ENCODE data around the gene PRRT4. TPM values are rescaled to one million over a fixed set of nuclear protein-coding genes. Genes with fewer than 3 reads are reported as not detected.

The PRRT4 gene
- total RNA-seq, 4 donors from 2014 or later = 0.38 to 1.9 (median 1.5) TPM

DNA sequence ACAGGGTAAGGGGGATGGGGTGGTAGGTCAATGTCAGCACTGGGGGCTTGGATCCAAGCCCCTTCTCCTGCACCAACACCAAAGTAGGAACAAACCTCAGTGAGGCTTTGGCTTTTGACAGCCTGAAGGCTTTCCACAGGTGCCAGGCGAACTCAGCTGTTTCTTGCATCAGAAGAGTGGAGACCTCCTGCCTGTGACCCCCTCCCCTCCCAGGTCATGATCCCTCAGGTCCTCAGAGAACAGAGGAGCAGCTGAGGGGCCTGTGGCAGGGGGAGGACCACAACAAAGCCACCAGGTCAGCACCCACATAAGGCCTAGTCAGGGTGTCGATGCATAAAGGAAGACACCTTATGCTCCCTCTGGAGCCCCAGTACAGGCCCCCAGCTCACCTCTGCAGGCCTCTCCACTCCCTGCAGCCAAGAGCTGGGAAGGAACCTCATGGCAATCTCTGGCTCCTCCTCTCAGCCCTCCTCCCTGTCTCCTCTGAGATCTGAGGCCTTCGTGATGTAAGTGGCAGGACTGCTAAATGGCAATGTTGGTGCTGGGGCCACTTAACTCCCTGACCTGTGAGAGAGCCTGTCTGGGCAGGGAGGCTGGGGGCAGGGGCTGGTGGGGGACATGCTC lies 19.1 kb upstream of the PRRT4 start:
- H3K27me3 ChIP-seq = no peaks in the 10 kb centered on the region
- no peak overlapping the region for H3K4me3 ChIP-seq
- no peaks in the 10 kb centered on the region for H3K9me3 ChIP-seq
- 100% methylated on average over 1 of the region's 3 CpGs; no CpG with 5 or more reads in 1 of the 2 donors for WGBS, 2 donors
- H3K4me1 ChIP-seq = peaks cover 26 to 56% (median 27%) of the 10 kb centered on the region in 3 donors
- intact Hi-C loops (cut with DNase I) = no loop called here
- TF ChIP-seq POLR2A (IDR thresholded peaks at IDR 0.05) = no peak
- TF ChIP-seq, protein P1, sequence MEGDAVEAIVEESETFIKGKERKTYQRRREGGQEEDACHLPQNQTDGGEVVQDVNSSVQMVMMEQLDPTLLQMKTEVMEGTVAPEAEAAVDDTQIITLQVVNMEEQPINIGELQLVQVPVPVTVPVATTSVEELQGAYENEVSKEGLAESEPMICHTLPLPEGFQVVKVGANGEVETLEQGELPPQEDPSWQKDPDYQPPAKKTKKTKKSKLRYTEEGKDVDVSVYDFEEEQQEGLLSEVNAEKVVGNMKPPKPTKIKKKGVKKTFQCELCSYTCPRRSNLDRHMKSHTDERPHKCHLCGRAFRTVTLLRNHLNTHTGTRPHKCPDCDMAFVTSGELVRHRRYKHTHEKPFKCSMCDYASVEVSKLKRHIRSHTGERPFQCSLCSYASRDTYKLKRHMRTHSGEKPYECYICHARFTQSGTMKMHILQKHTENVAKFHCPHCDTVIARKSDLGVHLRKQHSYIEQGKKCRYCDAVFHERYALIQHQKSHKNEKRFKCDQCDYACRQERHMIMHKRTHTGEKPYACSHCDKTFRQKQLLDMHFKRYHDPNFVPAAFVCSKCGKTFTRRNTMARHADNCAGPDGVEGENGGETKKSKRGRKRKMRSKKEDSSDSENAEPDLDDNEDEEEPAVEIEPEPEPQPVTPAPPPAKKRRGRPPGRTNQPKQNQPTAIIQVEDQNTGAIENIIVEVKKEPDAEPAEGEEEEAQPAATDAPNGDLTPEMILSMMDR (IDR thresholded peaks at IDR 0.05) = no peak
- peak overlapping the region in 3 of 4 donors; percentile 0 to 89 (median 25) for H3K27ac ChIP-seq
- H3K36me3 ChIP-seq = no peaks in the 10 kb centered on the region
- no peak for DNase-seq

DNA sequence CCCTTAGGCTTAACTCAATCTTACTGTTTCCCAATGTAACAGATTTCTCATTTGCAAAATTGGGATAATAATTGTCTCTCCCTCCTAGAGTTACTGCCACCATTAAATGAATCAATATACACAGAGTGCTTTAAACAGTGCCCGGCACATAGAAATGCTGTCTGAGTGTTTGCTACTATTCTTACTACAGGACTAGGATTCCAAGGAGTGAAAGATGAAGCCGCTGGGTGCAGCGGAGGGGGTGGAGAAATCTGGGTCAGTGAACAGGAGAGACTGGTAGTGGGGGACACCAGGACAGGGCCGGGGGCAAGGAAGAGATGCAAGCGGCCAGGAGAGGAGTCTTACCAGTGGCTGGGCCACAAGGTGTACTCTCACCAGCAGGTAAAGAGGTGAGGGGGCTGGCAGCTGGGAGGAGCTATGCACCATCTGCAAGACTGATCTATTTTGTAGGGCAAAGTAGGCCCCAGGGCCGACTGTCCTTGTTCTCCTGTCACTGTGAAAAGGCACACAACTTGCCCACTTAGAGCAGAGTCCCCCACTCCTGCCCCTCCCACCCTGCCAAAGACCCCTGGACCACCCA lies 18.5 kb upstream of the PRRT4 start:
- no peaks in the 10 kb centered on the region for H3K36me3 ChIP-seq
- H3K4me3 ChIP-seq = no peak overlapping the region
- no peaks in the 10 kb centered on the region for H3K9me3 ChIP-seq
- TF ChIP-seq, protein P1 (IDR thresholded peaks at IDR 0.05) = no peak
- no peak for TF ChIP-seq POLR2A (IDR thresholded peaks at IDR 0.05)
- WGBS, 2 donors = 88 to 100% methylated on average over 4 to 6 of the region's 6 CpGs
- no peaks in the 10 kb centered on the region for H3K27me3 ChIP-seq
- H3K4me1 ChIP-seq = peaks cover 26 to 56% (median 27%) of the 10 kb centered on the region in 3 donors
- intact Hi-C loops (cut with DNase I) = no loop called here
- no peak for DNase-seq
- peak overlapping the region in 2 of 4 donors; percentile 39 to 89 for H3K27ac ChIP-seq

DNA sequence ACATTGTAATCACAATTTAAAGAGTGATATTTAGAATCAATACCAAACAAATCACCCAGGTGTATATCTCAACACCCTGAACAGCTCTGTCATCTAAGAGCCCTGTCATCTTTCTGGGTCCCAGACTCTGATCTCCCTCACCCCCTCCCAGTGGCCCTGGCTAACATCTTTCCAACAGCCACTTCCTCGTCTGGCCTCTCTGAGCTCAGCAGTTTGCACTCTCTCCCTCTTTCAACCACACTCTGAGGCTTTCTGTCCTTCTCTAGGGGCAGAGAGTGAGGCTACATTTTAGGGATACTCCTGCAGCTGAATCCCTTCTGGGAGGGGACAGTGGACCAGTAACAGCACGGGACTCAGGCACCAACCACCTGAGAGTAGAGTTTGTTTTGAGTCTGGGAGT lies 17.1 kb upstream of the PRRT4 start:
- no peak for TF ChIP-seq POLR2A (IDR thresholded peaks at IDR 0.05)
- TF ChIP-seq, protein P1 (IDR thresholded peaks at IDR 0.05) = no peak
- no peak for DNase-seq
- WGBS, 2 donors = 63 to 67% methylated on average over 1 to 2 of the region's 2 CpGs

DNA sequence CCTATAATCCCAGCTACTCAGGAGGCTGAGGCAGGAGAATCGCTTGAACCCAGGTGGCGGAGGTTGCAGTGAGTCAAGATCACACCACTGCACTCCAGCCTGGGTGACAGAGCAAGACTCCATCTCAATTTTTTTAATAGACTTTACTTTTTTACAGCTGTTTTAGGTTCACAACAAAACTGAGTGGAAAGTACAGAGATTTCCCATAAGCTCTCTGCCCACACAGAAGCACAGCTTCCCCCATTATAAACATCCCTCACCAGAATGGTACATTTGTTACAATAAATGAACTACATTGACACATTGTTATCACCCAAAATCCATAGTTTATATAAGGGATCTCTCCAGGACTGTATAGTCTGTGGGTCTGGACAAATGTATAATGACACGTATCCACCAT lies 14.6 kb upstream of the PRRT4 start:
- TF ChIP-seq POLR2A (IDR thresholded peaks at IDR 0.05) = no peak
- TF ChIP-seq, protein P1 (IDR thresholded peaks at IDR 0.05) = no peak
- no peaks in the 10 kb centered on the region for H3K36me3 ChIP-seq
- no peak overlapping the region for H3K4me3 ChIP-seq
- DNase-seq = no peak
- no peaks in the 10 kb centered on the region for H3K9me3 ChIP-seq
- peaks cover 18 to 22% (median 19%) of the 10 kb centered on the region in 3 donors for H3K4me1 ChIP-seq
- intact Hi-C loops (cut with DNase I) = no loop called here
- WGBS, 2 donors = 89 to 95% methylated on average over 3 of the region's 3 CpGs
- H3K27me3 ChIP-seq = no peaks in the 10 kb centered on the region
- no peak overlapping the region for H3K27ac ChIP-seq

More for the DNA sequence above, 17.1 kb upstream of the PRRT4 start:
- Histone ChIP-seq H3K27ac (peak overlapping the region in 1 of 4 donors; percentile 20), H3K27me3 (no peaks in the 10 kb centered on the region), H3K4me3 (no peak overlapping the region), H3K4me1 (peaks cover 26 to 45% (median 27%) of the 10 kb centered on the region in 3 donors), H3K9me3 (no peaks in the 10 kb centered on the region), H3K36me3 (no peaks in the 10 kb centered on the region)
- intact Hi-C loops (cut with DNase I) = no loop called here

DNA sequence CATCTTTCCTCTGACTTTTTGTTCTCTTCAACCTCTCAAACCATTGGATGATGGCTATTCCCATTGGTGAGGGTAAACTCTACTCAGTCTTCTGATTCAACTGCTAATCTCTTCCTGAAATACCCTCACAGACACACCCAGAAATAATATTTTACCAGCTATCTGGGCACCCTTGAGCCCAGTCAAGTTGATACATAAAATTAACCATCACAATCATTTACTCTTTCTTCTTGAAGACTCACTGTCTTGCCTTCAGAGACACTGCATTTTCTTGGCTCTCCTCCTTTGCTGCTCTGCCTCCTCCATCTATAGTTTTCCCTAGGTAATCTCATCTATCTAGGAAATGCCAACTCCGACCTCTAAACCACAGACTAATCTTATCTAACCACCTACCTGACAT lies 12.6 kb upstream of the PRRT4 start:
- no peak overlapping the region for H3K27ac ChIP-seq
- intact Hi-C loops (cut with DNase I) = no loop called here
- 38 to 70% methylated on average over 1 of the region's 1 CpG for WGBS, 2 donors
- H3K27me3 ChIP-seq = no peaks in the 10 kb centered on the region
- H3K4me3 ChIP-seq = no peak overlapping the region
- H3K9me3 ChIP-seq = no peaks in the 10 kb centered on the region
- TF ChIP-seq, protein P1 (IDR thresholded peaks at IDR 0.05) = no peak
- no peak for TF ChIP-seq POLR2A (IDR thresholded peaks at IDR 0.05)
- H3K4me1 ChIP-seq = peaks cover 1 to 4% (median 3%) of the 10 kb centered on the region in 3 donors
- no peak for DNase-seq
- H3K36me3 ChIP-seq = no peaks in the 10 kb centered on the region
